ENCODE measurements around the gene SLC38A3.

Gene SLC38A3

DNA sequence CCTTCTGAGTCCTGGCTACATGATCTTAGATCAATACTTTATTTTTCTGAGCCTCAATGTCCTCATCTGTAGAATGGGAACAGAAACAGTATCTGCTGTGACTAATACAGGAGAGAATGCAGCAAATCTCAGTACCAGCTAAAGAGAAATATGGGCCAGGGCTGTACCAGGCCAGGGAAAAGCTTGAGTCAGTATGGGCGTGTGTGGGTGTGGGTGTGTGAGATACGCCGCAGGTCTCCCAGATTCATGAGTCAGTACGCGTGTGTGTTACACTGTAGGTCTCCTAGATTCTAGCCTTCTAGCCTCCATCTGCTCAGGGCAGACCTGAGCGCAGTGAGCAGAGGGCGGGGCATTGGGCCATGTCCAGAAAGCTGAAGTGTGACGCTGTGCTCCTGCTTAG lies 46.1 kb downstream of the SLC38A3 start:
- in situ Hi-C loops (cut with MboI; ENCODE audit: low sequenced_read_pairs, unreplicated experiment), result no loop called here
- TF ChIP-seq CTCF (IDR thresholded peaks at IDR 0.05; ENCODE audit: borderline replicate concordance, control extremely low read depth, extremely low read depth, insufficient read depth, missing control alignments), result no peak
- no peak for DNase-seq (ENCODE audit: low spot score)

GRCh38 chr3:50254577-50255250 lies 49.6 kb downstream of the SLC38A3 start:
- no peak for TF ChIP-seq CTCF (IDR thresholded peaks at IDR 0.05; ENCODE audit: borderline replicate concordance, control extremely low read depth, extremely low read depth, insufficient read depth, missing control alignments)
- in situ Hi-C loops (cut with MboI; ENCODE audit: low sequenced_read_pairs, unreplicated experiment), result no loop called here
- DNase-seq (ENCODE audit: low spot score), result no peak

- in situ Hi-C loops (cut with MboI; ENCODE audit: low sequenced_read_pairs, unreplicated experiment), result no loop called here
- DNase-seq (ENCODE audit: low spot score), result no peak
- no peak for TF ChIP-seq CTCF (IDR thresholded peaks at IDR 0.05; ENCODE audit: borderline replicate concordance, control extremely low read depth, extremely low read depth, insufficient read depth, missing control alignments)
Observed at GRCh38 chr3:50255251-50255615, 50.2 kb downstream of the SLC38A3 start.

DNA sequence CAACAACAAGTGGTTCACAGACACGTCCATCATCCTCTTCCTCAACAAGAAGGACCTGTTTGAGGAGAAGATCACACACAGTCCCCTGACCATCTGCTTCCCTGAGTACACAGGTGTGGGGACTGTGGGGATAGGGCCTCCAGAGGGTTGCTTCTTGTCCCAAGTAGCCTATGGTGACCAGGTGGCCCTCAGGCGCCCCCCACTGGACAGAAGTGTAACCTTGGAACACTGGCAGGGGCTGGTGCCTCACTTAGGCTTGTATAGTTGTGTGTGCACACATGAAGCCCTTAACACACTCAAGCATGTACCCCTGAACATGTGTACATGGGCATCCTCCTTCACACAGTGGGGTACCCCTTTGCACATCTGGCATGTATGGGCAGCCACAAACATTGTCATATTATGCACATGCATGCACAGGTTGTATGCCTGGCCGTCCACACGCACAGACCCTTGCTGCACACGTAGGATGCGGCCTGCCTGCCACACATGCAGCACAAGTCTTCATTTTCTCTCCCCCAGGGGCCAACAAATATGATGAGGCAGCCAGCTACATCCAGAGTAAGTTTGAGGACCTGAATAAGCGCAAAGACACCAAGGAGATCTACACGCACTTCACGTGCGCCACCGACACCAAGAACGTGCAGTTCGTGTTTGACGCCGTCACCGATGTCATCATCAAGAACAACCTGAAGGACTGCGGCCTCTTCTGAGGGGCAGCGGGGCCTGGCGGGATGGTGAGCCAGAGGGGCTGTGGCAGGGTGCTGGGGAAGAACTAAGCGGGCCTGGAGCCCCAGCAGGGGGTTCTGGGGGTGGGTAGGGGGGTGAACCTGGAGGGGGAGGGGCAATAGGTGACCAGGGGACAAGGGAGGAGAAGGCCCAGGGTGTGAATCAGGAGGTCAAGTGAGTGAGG lies 52.2 kb downstream of the SLC38A3 start:
- DNase-seq (ENCODE audit: low spot score), result no peak
- TF ChIP-seq CTCF (IDR thresholded peaks at IDR 0.05; ENCODE audit: borderline replicate concordance, control extremely low read depth, extremely low read depth, insufficient read depth, missing control alignments), result no peak

GRCh38 chr3:50258029-50258680 lies 53.1 kb downstream of the SLC38A3 start:
- no peak for TF ChIP-seq CTCF (IDR thresholded peaks at IDR 0.05; ENCODE audit: borderline replicate concordance, control extremely low read depth, extremely low read depth, insufficient read depth, missing control alignments)
- in situ Hi-C loops (cut with MboI; ENCODE audit: low sequenced_read_pairs, unreplicated experiment), result no loop called here
- no peak for DNase-seq (ENCODE audit: low spot score)

More for the DNA sequence above, 52.2 kb downstream of the SLC38A3 start:
- in situ Hi-C loops (cut with MboI; ENCODE audit: low sequenced_read_pairs, unreplicated experiment), result no loop called here

- DNase-seq (ENCODE audit: low spot score), result no peak
- in situ Hi-C loops (cut with MboI; ENCODE audit: low sequenced_read_pairs, unreplicated experiment), result no loop called here
- no peak for TF ChIP-seq CTCF (IDR thresholded peaks at IDR 0.05; ENCODE audit: borderline replicate concordance, control extremely low read depth, extremely low read depth, insufficient read depth, missing control alignments)
Observed at GRCh38 chr3:50258979-50259378, 53.9 kb downstream of the SLC38A3 start.
